GM18502 (cell line): ENCODE results near the gene CCL8.

Experiments used
- ATAC-seq: cut with Tn5 transposase; IDR thresholded peaks from one replicate; pipeline ENCODE4 v1.9.1; 2021; ENCODE audit warnings: mild to moderate bottlenecking; ENCODE audit not compliant: unreplicated experiment, poor library complexity

The CCL8 gene

GRCh38 chr17:34365340-34365739, 46.1 kb downstream of the CCL8 start:
- ATAC-seq, result no peak

- no peak for ATAC-seq
These were observed 46.8 kb downstream of the CCL8 start for GRCh38 chr17:34366010-34366409.

DNA sequence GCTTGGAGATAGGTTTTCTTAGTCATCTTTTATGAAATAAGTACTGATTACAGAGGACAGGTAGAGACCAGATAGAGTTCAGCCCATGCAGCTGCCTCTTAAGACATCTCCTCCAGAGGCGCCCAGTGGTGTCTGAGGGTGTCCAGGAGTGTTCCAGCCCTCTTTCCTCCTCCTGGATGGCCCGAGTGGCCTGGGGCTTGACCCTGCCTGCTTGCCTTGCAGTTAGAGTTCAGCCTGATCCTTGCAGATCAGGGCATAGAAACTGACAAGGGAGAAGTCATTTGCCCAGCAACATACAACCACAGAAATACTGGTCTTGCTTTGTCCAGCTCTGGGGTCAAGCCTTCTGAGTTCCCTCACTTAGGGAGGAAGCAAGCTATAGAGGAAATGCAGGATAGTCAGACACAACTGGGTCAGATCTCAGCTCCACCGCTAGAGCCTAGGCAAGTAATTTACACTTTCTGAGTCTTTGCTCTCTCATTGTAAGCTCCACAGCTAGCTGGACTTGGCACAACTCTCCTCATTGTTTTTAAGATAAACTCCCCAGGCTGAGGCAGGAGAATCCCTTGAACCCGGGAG, 47.4 kb downstream of the CCL8 start:
- no peak for ATAC-seq

- no peak for ATAC-seq
These were observed 48.4 kb downstream of the CCL8 start for GRCh38 chr17:34367486-34368195.

DNA sequence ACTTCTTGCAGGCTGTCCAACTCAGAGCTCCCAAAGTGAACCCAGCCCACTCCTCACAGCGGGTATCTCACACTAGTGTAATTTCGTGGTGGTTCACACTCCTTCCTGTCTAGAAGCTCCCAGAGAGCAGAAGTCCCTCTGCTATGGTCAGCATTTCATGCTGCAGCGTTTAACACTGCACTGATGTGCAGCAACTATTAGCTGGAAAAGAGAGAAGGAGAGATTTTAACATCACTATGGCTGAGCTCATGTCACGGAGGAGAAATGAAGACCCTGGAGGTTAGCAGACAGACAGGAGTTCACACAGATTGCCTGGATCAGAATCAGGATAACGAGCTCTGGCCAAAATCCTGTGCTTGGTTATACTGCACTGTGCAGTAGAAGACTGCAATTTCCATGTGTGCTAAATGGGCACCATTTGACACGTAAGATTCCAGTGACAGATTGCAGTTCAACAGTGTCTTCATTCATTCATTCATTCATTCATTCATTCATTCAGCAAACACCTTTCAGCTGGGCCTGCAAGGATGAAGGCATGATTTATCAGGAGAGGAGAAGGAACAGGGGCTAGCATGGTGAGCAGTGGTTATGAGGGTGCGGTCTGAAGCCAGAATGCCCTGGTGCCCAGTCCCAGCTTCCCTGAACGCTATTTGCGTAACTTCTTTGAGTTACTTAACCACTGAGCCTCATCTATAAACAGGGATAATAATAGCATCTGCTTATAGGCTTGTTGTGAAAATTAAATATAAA, 49.1 kb downstream of the CCL8 start:
- no peak for ATAC-seq

- ATAC-seq, result no peak
These were observed 49.8 kb downstream of the CCL8 start for GRCh38 chr17:34368946-34369500.

GRCh38 chr17:34369571-34369970, 50.3 kb downstream of the CCL8 start:
- no peak for ATAC-seq

DNA sequence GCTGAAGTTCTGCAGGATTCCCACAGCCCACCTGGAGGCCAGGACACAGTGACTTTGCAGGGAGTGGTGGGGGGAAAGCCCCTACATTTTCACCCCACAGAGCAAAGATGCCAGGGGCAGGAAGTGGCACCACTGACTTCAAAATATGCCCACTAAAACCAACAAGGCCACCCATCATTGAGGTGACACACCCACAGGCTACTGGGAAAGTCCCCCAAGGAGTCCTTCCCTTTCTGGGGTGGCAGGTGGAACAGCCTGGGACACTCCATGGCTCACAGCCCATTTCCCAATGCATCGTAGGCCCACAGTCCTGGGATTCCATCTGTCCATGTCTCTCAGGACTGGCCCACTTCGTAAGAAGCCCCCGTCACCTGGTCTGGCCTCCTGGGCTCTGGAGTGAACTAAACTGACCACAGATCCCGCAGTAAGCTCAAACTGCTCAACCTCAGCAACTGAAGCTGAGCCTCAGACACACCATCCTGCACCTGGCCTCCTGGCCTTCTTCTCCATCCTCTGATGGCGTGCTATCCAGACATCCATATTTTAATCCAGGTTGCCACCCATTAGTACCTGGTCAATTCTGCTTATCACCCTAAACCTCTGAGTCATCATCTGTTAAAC, 51.3 kb downstream of the CCL8 start:
- no peak for ATAC-seq

DNA sequence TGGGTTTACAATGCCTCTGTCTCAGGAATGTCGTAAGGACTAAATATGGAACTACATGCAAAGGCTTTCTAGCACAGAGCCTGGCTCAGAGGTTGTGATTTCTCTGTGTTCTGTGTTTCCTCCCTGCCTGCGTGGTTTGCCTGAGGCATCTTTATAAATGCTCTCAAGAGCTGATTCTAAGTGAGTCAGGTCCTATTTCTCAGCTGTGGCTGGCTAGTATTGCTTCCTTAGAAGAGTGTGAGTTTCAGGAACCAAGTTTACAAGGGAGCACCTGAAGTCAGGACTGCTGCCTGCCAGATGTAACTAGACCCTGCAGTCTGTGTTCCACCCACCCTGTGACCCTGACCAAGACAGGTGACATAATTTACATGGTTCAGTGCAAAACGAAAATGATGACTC, 51.8 kb downstream of the CCL8 start:
- ATAC-seq, result no peak
